ENCODE results near the gene LRRC14B.
"Not testable (repeated sequence)": the region's sequence is repeated elsewhere in the genome, so short reads cannot be mapped to it uniquely, and the experiment has no call there.

GRCh38 chr5:245717-246116 lies 54.4 kb downstream of the LRRC14B start:
- TF ChIP-seq CTCF (IDR thresholded peaks at IDR 0.05; ENCODE audit: low read depth, low read length, poor library complexity, severe bottlenecking); EZH2phosphoT487 (IDR thresholded peaks at IDR 0.05; ENCODE audit: borderline replicate concordance, low read length): not testable (repeated sequence)

All from DOHH2 (cell line).